HG03460 (cell line): ENCODE measurements around the gene PTGDS.

Experiments used
- ATAC-seq: cut with Tn5 transposase; IDR thresholded peaks from one replicate; pipeline ENCODE4 v1.9.1; 2021; ENCODE audit not compliant: unreplicated experiment

Gene PTGDS

GRCh38 chr9:136972335-136972734 is 5.0 kb upstream of the PTGDS start:
- ATAC-seq, result no peak

GRCh38 chr9:136972743-136973142 is 4.6 kb upstream of the PTGDS start:
- no peak for ATAC-seq

GRCh38 chr9:136973618-136974617 is 3.4 kb upstream of the PTGDS start:
- ATAC-seq, result no peak

GRCh38 chr9:136974817-136975535 is 2.3 kb upstream of the PTGDS start:
- no peak for ATAC-seq

- ATAC-seq, result no peak
Observed at GRCh38 chr9:136975644-136976043, 1.7 kb upstream of the PTGDS start.

GRCh38 chr9:136977649-136978072 is 357 bp downstream of the PTGDS start:
- no peak for ATAC-seq

GRCh38 chr9:136978073-136978864 is 965 bp downstream of the PTGDS start:
- ATAC-seq, result no peak

- no peak for ATAC-seq
Observed at GRCh38 chr9:136978865-136979544, 1.7 kb downstream of the PTGDS start.

GRCh38 chr9:136979769-136980587 is 2.7 kb downstream of the PTGDS start:
- no peak for ATAC-seq

- ATAC-seq, result no peak
Observed at GRCh38 chr9:136980669-136981478, 3.6 kb downstream of the PTGDS start.

GRCh38 chr9:136981588-136982231 is 4.4 kb downstream of the PTGDS start:
- ATAC-seq, result no peak

- no peak for ATAC-seq
Observed at GRCh38 chr9:136982232-136983051, 5.1 kb downstream of the PTGDS start, which contains the start of gene LCNL1. TSS of gene LCNL1 (plus strand) at chr9:136982993. CDS start at chr9:136983587, 594 bp downstream.

- ATAC-seq, result no peak
Observed at GRCh38 chr9:136983167-136983566, 5.9 kb downstream of the PTGDS start.

- no peak for ATAC-seq
Observed at GRCh38 chr9:136983656-136984314, 6.5 kb downstream of the PTGDS start.

- no peak for ATAC-seq
Observed at GRCh38 chr9:136984464-136985026, 7.2 kb downstream of the PTGDS start.

- ATAC-seq, result no peak
Observed at GRCh38 chr9:136985027-136985602, 7.8 kb downstream of the PTGDS start.
